ENCODE measurements around the gene PDCD1LG2.

PDCD1LG2 gene

DNA sequence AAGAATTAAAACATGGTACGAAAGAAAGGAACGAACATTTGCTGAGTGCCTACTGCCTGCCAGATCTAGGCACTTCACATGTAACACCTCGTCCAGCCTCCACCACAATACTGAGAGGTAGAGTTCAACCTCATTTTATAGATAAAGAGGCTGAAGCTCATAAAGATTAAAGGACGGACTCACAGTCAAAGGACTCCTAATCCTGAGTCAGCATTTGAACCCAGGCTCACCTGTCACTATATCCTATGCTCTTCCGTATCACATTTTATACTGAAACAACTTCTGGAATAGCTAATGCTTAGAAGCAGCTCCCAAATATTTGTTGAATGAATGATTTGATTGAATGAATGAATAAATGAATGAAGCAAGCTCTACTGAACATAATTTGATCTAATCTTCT, 22.5 kb downstream of the PDCD1LG2 start:
- DNase-seq, result no peak

DNA sequence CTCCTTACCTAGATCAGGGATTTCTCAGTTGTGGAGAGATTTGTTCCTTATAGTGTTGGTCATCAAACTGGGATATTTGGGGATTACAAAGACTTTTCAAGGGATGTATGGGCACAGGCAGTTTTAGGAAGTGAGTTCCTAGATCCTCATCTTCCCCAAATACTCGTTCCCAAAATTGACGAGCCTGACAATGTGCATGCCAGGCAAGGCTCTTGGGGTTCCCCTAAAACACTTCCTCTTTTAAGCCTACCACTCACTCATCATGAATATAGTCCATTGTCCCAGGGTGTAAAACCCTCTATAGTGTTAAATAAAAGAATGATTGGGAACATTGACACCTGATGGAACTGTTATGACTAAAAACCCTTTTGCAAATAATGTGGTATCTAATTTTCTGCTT, 26.4 kb downstream of the PDCD1LG2 start:
- DNase-seq, result no peak

DNA sequence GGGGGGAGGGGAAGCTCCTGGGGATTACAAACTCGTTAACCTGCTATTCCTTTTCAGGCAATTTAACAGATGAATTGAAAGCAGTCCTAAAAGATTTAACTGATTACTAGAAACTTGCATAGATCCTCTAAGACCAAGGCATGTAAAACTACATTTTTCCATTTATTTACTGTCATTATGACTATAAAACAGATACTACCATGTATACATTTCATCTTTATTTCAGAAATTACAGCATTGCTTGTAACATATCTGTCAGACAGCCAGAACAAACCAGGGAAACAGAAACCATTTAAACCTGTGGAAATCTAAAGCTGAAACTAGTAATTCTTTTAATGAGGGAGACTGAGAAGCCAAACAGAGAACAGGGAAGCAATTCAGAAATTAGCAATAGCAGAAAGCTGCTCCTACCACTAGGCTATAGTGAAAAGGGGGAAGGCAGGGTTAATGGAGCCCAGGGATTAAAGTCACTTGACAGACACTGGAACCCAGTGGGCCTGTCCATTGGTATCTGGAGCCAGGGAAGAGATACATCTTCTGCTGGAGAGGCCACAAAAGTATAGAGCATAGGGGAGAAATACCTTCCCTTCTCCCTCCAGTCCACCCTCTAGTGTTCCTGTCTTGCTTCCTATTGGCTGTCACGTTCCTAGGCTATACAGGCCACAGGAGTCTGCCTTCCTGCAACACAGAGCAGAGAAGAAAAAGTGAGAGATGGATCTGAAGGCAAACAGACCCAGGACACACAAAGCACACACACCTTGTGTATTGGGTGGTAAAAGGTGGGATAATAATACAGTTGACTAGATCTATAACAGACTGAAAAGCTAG, 33.8 kb downstream of the PDCD1LG2 start:
- DNase-seq, result no peak

DNA sequence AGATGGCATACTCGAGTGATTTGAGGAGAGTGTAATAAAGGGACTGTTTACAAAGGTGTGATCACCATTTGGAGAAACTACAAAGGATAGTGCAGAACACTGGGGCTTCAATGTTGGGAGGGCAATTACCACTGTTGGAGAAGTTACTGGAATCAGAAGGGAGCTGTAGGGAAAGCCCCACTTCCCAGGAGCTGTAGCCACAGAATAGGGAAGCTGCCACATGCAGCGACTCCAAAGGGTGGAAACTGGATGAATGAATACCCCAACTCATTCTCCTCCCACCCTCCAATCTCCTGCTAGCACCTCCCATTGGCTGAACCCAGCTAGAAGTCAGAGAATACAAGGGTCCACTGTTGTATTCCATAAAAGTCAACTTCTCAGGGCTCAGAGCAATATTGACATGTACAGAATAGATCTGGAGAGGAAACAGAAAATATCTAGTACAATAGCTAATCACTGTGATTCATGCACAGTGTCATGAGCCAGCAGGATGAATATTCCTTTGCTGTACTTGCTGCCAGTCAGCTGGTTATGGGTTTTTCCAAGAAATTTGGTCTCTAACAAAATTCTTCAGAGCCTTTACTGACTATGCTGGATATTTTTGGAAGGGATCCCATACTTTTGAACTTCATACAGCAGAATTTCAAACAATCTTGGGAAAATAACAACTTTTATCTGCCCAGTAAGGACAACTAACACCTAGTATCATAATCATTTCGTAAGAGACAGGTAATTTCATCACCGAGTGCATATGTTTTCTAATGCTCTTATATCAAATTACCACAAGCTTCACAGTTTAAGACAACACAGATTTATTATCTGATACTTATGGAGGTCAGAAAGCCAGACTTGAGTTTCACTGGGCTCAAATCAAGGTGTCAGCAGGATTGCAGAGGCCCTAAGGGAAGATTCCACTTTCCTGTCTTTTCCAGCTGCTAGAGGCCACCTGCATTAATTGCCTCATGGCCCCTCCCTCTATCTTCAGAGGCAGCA, 39.6 kb downstream of the PDCD1LG2 start:
- no peak for DNase-seq

DNA sequence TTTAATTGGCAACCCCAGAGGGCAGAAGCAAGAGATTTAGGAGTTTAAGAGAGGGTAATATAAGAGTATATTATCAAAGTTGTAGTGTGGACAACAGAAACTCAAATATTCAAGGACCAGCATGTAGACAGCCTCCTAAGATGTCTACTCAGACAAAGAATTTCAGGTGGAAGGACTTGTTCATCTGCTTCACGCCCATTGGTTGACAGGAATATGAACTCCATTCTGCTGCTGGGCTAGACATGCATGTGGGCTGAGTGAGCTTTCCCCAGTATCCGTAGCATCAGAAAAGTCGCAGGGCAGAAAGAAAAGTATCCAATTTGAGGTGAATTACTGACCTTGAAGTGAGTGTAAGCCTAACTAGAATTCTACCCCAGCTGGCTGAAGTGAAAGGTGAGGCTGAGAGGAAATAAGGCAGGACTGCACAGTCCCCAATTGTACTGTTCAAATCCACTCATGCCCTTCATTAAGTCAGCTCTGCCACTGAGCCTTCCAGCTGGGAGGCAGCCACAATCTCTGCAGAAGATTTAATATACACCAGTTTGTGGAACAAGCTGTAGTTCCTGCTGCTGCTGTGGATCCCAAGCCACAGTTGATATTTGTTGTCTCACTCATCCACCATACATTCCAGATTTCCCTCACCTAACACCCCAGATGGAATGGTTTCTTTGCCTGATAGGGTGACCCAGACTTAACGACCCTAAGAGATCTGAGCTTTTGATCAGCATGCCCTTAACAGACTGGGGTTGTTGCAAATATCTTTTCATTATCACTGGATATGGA, 41.2 kb downstream of the PDCD1LG2 start:
- DNase-seq, result no peak

DNA sequence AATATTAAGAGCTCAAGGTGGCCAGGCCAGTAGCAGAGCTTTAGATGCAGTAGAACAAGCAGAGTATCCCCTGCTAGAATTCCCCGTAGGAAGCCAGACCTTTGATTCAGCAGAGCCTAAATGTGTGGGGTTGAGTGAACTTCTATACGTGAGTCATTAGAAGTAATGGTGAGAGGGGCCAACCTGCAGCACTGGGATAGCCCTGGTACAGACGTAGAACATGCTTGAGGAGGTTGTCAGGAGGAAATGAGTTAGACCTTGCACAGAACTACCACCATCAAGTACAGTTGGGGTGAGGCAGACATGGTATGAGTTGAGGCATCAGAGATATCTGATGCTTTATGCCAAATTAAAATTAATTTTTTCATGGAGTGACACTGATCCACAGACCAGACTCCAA, 42.0 kb downstream of the PDCD1LG2 start:
- no peak for DNase-seq

DNA sequence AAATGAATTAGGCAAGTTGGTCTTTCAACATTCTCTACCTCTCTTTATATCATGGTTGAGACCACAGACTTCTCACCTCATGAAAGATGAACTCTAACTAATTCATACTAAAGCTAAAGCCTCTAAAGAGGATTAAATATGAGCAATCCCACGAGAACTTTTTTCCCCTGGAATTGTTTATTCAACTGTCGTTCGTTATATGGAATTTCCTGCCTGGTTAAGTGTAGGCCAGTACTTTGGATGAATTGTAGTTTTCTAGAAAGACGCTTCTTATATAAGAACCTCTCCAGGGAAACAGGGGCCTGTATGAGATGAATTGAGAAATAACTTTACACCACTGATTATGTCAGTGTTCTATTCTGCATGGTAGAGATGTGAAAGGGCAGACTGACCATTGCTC, 42.9 kb downstream of the PDCD1LG2 start:
- DNase-seq, result no peak

DNA sequence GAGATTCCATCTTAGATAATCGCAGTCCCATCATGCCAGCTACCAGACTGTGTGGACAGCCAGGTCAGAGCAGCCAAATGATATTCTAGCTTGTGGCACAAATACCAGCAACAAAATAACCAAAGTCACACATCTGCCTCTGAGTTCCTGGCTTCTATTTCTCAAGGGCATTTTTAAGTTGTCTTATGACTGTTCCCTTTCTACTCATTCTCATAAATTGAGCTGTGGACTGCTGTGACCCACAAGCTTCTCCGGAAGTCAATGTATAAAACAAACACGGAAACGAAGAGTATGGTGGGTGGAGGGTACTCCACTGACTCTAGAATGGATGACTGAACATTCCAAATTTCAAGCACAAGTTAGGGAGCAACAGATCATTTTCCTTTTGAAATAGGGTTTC, 43.9 kb downstream of the PDCD1LG2 start:
- DNase-seq, result no peak

DNA sequence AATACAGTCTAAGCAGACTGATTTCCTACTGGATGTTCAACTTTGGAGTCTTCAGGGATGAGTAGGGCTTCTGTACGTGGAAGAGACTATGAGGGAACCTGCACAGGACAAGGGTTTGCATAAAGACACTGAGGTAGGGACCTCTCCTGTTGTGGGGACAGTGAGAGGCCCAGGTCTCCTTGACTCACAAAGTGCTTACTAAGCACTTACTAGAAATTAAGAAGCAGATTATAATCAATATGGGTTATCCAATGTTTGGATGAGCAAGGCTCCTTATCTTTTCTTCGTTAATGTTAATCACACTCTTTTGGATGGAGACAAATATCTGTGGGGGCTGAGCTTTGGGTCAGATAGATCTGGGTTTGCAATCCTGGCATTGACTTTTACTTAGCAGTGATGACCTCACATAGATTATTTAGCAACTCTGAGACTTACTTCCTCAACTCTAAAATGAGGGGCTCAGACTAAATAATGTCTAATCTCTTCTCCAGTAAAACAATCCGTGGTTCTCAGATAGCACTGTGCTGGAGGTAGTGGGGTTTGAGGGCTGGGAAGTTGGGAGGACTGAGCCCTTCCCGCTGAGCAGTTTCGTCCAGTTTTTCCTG, 45.9 kb downstream of the PDCD1LG2 start:
- no peak for DNase-seq

DNA sequence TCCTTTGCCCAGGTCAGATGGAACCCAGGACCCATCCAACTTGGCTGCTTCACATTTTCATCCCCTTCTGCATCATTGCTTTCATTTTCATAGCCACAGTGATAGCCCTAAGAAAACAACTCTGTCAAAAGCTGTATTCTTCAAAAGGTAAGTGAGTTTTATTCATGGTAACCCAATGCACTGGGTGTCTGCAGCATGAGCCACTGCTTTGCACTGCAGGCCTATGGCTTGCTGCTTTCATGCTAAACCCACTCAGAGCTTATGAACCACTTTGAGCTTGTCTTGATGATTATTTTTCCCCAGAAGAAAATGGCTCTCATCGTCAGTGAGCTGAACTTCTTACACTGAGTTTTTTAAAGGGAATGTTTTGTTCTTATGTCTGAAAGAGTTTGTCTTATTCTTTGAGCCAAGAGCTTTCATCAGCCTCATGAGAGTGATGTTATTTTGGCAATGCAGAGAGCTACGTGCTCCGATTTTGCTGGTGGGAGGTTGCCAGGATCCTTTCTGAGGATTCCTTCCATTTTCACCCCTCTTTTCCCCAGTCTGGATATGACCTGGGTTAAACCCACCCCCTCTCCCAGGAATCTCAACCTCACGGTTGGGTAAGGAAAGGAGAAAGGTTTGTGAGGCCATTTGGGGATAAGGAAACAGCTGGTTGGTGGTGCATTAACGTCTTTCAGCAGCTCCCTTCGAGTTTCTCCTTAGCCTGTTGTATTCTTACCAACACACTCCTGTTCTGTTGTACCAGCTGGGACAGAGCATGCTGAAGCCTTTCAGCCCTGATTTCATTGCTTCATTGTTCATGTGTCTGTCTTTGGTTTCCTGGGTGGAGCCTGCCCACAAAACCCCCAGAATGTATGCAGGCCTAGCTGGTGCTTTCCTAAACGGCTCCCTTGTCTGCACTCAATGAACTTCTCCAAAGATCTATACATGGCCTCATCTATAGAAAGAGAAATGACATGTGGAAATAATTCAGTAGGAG, 47.6 kb downstream of the PDCD1LG2 start:
- DNase-seq, result no peak

DNA sequence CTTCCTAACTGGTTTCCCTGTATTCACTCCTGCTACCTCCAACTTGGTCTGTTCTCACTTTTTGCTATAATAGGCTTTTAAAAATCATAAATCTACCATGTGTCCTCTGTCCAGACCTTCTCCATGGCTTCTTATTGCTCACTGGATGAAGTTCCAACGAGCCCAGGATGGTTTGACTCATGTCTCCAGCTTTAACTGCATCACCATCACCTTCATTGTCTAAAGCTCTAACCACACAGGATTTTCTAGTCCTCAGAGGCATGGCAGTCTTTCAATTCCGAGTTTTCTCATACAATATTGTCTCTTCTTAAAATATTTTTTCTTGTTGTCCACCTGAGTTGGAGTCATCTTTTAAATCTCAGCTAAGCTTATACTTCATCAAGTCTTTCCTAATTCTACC, 49.3 kb downstream of the PDCD1LG2 start:
- no peak for DNase-seq

DNA sequence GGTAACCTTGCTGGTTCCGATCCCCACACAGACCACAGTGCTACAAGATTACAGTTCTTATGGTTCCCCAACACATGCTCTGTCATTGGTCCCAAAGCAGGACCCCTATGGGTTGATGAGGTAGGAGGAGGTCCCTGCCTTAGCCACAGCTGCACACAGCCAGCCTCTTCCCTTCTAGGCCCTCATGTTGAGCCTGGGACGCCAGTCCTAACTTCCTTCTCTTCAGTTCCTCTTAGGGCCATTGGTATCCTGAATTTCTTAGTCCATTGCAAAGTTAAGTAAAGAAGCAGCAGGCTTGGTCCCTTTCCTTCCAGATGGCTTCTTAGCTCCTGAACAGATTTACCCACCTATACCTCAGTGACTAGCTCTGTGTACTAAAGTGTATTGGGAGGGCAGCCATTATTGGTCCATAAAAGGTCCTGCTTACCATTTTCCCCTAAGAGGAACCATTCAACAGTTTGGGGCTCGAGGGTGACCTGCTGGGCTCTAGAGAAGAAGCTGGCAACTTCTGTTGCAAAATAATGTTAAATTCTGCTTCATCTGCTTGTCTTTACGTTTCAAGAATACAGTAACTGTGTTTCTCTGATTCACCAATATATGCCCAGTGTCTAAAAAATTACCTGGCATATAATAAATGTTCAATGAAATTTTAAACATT, 50.2 kb downstream of the PDCD1LG2 start:
- DNase-seq, result no peak

DNA sequence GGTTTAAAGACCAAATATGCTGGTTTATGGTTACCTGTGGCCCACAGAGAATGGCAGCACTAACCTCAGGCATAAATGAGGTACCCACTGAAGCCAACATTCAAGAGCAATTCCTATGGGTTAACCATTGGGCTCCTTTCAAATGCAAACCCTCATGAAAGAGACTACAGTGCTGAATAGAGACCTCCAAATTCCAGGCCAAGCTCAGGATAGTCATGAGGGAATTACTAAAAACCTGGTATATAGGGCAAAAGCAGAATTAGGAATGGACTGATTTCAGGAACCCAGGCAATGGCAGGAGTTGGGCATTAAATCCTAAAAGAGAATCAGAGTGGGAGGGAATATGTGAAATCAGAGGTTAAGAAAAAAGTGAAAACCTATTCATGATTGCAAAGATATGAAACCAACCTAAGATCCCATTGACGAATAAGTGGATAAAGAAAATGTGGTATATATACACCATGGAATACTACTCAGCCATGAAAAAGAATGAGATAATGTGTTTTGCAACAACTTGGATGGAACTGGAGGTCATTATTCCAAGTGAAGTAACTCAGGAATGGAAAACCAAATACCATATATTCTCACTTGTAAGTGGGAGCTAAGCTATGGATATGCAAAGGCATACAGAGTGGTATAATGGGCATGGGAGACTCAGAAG, 51.6 kb downstream of the PDCD1LG2 start:
- no peak for DNase-seq

DNA sequence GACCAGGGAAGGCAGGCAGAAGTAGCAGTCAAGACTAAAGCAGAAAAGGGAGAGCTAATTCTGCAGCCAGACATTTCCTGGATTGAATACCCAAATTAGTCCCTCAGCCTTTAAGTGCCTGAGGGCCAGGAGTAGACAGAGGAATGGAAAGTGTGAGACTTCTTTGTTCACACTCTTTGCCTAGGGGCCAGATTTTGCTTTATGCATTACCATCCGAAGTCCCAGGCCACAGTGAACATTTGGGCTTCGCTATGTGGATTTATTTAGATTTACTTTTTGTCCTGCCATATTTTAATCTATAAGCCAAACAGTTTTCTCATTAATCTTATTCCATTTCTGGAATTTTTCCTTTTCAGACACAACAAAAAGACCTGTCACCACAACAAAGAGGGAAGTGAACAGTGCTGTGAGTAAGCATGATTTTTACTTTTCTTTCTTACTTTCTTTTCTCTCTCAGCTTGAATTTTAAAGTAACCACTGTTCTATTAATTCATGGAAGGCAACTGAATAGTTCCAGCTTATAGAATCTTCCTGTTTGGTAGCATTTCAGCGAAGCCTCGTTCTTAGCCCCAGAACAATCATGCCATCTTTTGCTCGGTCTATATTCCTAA, 52.6 kb downstream of the PDCD1LG2 start:
- no peak for DNase-seq

DNA sequence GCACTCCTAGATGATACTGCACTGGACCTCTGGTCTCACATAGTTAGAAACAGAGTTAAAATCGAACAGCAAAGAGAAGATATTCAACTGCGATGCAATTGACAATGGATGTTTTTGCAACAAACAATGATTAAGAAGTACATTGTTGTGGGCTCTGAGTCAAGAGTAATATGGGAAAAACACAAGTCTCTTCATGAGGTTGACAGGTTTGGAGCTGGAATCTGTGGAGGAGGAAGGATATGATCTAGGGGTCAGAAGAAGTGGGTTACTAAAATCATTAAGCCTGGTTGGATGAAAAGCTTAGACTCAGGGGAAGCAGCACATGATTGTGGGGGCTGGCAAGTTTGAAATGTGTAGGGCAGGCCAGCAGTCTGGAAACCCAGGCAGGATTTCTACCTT, 53.1 kb downstream of the PDCD1LG2 start:
- no peak for DNase-seq

DNA sequence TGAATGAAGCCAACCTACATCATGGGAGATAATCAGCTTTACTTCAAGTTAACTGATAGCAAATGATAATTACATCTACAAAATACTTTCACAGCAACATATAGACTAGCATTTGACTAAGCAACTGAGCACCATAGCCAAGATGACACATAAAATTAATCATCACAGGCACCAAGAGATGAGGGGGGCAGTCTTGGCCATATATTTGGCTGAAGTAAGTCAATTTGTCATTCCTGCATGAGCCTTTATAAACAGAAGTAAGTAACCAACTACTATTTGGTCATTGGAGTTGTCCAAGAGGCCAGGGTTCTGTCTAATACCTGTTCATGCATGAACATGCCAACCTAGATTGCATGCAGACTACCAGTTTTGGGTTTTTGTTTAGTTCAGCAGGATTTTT, 53.6 kb downstream of the PDCD1LG2 start:
- no peak for DNase-seq

DNA sequence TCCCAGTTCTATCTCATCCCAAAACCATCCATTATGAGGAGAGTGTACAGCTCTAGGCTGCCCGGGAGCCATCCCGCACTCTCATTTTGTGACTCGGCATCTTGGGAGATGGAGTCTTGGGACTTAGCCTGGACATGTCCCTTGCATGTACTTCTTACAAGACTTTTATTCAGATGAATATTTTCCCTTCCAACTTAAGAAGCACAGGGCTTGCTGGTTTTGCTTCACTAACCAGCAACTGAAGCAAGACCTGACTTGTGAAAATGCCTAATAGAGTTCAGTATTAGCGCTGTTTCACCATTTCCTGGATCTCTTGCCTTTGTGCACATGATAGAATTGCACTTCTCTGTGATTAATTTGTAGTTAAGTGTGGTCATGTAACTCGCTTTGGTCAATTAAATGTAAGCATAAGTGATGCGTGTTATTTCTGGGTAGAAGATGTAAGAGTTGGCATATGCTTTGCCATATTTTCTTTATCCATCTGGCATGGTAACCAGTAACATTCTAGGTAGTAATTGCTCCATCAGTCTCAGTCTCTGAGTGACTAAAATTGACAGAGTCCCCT, 55.8 kb downstream of the PDCD1LG2 start:
- no peak for DNase-seq

DNA sequence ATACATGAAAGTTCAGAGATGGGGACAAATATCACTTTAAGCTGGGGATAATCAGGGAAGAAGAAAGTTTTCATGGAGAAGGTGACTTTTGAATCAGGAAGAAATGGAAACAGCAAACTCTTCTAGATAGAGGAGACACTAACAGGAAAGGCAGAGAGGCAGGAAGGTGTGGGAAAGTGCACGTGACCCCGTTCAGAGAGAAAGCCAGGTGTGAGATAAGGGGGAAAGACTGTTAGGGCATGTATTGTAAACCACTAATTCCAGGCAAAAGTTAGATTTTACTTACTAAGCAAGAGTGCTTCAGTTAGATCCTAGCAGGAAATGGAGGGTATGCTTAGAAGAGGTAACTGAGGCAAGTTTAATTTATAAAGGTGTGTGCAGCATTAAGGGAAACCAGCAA, 58.5 kb downstream of the PDCD1LG2 start:
- no peak for DNase-seq

DNA sequence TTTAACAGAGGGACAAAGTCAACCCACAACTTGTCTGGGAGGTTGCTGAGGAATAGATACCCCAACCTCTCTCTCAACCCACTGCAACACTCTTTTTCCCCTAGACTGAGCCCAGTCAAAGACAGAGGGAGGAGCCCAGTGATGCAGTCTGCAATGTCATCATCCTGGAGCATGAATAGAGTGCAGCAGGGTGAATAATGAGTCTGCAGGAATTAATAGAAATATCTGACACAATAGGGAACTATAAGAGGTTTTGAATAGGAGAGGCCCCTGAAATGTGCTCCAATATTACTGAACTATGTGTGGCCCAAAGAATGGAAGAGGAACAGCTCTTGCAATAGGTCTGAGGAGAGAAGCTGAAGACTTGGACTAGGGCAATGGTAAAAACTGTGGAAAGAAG, 59.1 kb downstream of the PDCD1LG2 start:
- DNase-seq, result no peak

DNA sequence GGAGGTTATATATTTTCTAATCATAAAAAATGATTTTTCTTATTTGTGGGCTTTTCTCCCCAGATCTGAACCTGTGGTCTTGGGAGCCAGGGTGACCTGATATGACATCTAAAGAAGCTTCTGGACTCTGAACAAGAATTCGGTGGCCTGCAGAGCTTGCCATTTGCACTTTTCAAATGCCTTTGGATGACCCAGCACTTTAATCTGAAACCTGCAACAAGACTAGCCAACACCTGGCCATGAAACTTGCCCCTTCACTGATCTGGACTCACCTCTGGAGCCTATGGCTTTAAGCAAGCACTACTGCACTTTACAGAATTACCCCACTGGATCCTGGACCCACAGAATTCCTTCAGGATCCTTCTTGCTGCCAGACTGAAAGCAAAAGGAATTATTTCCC, 59.6 kb downstream of the PDCD1LG2 start:
- DNase-seq, result no peak

All from GOT3 (cell line).